Measurements from ENCODE around the gene CEBPZOS.
"Not testable (repeated sequence)": the region's sequence is repeated elsewhere in the genome, so short reads cannot be mapped to it uniquely, and the experiment has no call there.

The CEBPZOS gene

GRCh38 chr2:37191747-37192146 is 4.5 kb upstream of the CEBPZOS start:
- DNase-seq, result no peak

- no peak for DNase-seq
Measured at GRCh38 chr2:37192551-37192950, 3.7 kb upstream of the CEBPZOS start.

- DNase-seq, result not testable (repeated sequence)
Measured at GRCh38 chr2:37195862-37196319, 405 bp upstream of the CEBPZOS start.

- DNase-seq, result no peak
Measured at GRCh38 chr2:37198681-37199065, 2.4 kb downstream of the CEBPZOS start.

GRCh38 chr2:37201208-37201607 is 4.9 kb downstream of the CEBPZOS start:
- DNase-seq, result no peak

- no peak for DNase-seq
Measured at GRCh38 chr2:37201766-37202165, 5.5 kb downstream of the CEBPZOS start.

GRCh38 chr2:37203708-37204107 is 7.4 kb downstream of the CEBPZOS start:
- DNase-seq, result no peak

- not testable (repeated sequence) for DNase-seq
Measured at GRCh38 chr2:37205071-37205661, 8.9 kb downstream of the CEBPZOS start.

GRCh38 chr2:37205689-37206341 is 9.5 kb downstream of the CEBPZOS start:
- DNase-seq, result no peak

GRCh38 chr2:37206760-37207159 is 10.5 kb downstream of the CEBPZOS start:
- DNase-seq, result not testable (repeated sequence)

- no peak for DNase-seq
Measured at GRCh38 chr2:37211212-37211611, 14.9 kb downstream of the CEBPZOS start.

- no peak for DNase-seq
Measured at GRCh38 chr2:37211939-37212338, 15.6 kb downstream of the CEBPZOS start.

- no peak for DNase-seq
Measured at GRCh38 chr2:37215250-37215649, 19.0 kb downstream of the CEBPZOS start.

- no peak for DNase-seq
Measured at GRCh38 chr2:37219046-37219445, 22.8 kb downstream of the CEBPZOS start.

GRCh38 chr2:37223131-37223530 is 26.8 kb downstream of the CEBPZOS start:
- no peak for DNase-seq

- DNase-seq, result no peak
Measured at GRCh38 chr2:37224063-37224462, 27.8 kb downstream of the CEBPZOS start.

- not testable (repeated sequence) for DNase-seq
Measured at GRCh38 chr2:37225129-37225528, 28.8 kb downstream of the CEBPZOS start.

GRCh38 chr2:37226863-37227262 is 30.6 kb downstream of the CEBPZOS start:
- no peak for DNase-seq

- no peak for DNase-seq
Measured at GRCh38 chr2:37228788-37229187, 32.5 kb downstream of the CEBPZOS start.

- peak; percentile 3 for DNase-seq
Measured at GRCh38 chr2:37230581-37230980, 34.3 kb downstream of the CEBPZOS start.

- DNase-seq, result peak; percentile 84
Measured at GRCh38 chr2:37231241-37232130, 35.2 kb downstream of the CEBPZOS start, which contains the start of the genes CEBPZ and NDUFAF7. Gene CEBPZ, minus strand, starts transcription at chr2:37231596. Its CDS starts 29 bp downstream, at chr2:37231567. Gene NDUFAF7, plus strand, starts transcription at chr2:37231658. Its CDS starts 48 bp downstream, at chr2:37231706.

- no peak for DNase-seq
Measured at GRCh38 chr2:37232131-37232933, 36.0 kb downstream of the CEBPZOS start.

GRCh38 chr2:37243435-37243834 is 47.1 kb downstream of the CEBPZOS start:
- DNase-seq, result no peak
